CD14-positive monocyte (primary cell): ENCODE data around the gene ZNF831. TPM values are rescaled to one million over a fixed set of nuclear protein-coding genes. Genes with fewer than 3 reads are reported as not detected.

Experiments
- DNase-seq, 3 donors: peaks; one replicate each; pipeline ENCODE4 v3.0.0-alpha.2; 2011 to 2022
- H2AFZ ChIP-seq: 2 replicates; pipeline ENCODE4 v1.6.0; 2012; ENCODE audit warnings: mild to moderate bottlenecking, low read depth, low read length, inconsistent platforms; ENCODE audit not compliant: insufficient read depth, poor library complexity, severe bottlenecking
- H3K27ac ChIP-seq, 2 donors: 1 replicate in 1 of 2; 2 replicates in 1 of 2; pipeline ENCODE4 v1.5.1; 2012 to 2013; ENCODE audit warnings: low read length in 2 of 2, control low read depth in 1 of 2, inconsistent platforms in 1 of 2, low read depth in 1 of 2, mild to moderate bottlenecking in 1 of 2
- H3K27me3 ChIP-seq, 2 donors: one replicate each; pipeline versions ENCODE4 v1.6.0 to v1.6.1; 2011 to 2013; ENCODE audit warnings: low read length in 2 of 2; ENCODE audit not compliant: control insufficient read depth in 2 of 2, insufficient read depth in 2 of 2
- H3K36me3 ChIP-seq, 2 donors: replicated peaks in 1 of 2; 1 replicate in 1 of 2; 2 replicates in 1 of 2; pipeline versions ENCODE4 v1.5.1 to v1.6.1; 2012 to 2013; ENCODE audit warnings: low read length in 2 of 2, control low read depth in 1 of 2, inconsistent platforms in 1 of 2, mild to moderate bottlenecking in 1 of 2; ENCODE audit not compliant: insufficient read depth in 2 of 2, control insufficient read depth in 1 of 2
- H3K4me1 ChIP-seq, 2 donors: 1 replicate in 1 of 2; 2 replicates in 1 of 2; pipeline versions ENCODE4 v1.5.1 to v1.6.1; 2012 to 2013; ENCODE audit warnings: low read length in 2 of 2, control low read depth in 1 of 2, inconsistent platforms in 1 of 2, mild to moderate bottlenecking in 1 of 2, moderate library complexity in 1 of 2; ENCODE audit not compliant: insufficient read depth in 2 of 2, control insufficient read depth in 1 of 2
- H3K4me2 ChIP-seq: replicated peaks from 2 replicates; pipeline ENCODE3; 2012; ENCODE audit warnings: low read length, moderate library complexity, mild to moderate bottlenecking; ENCODE audit not compliant: poor library complexity, severe bottlenecking; ENCODE audit errors: extremely low read depth
- H3K4me3 ChIP-seq, 3 experiments: fragments of 200-600 bp in 1 of 3; sonication (generic) in 1 of 3; replicated peaks in 1 of 3; 1 replicate in 2 of 3; 2 replicates in 1 of 3; pipeline ENCODE4 v1.5.1; 2011 to 2013; ENCODE audit warnings: low read length in 3 of 3, mild to moderate bottlenecking in 3 of 3, control low read depth in 2 of 3, low read depth in 2 of 3, inconsistent platforms in 1 of 3, moderate library complexity in 1 of 3
- H3K79me2 ChIP-seq: 2 replicates; pipeline ENCODE4 v1.6.0; 2012; ENCODE audit warnings: mild to moderate bottlenecking, control low read depth, inconsistent platforms, low read length, moderate library complexity; ENCODE audit not compliant: insufficient read depth
- H3K9ac ChIP-seq: 2 replicates; pipeline ENCODE4 v1.6.0; 2017; ENCODE audit warnings: low read length, mild to moderate bottlenecking; ENCODE audit not compliant: insufficient read depth, poor library complexity, severe bottlenecking
- H3K9me3 ChIP-seq, 2 donors: replicated peaks in 1 of 2; 1 replicate in 1 of 2; 2 replicates in 1 of 2; pipeline versions ENCODE4 v1.5.1 to v1.6.1; 2012 to 2013; ENCODE audit warnings: low read length in 2 of 2, control low read depth in 1 of 2; ENCODE audit not compliant: control insufficient read depth in 1 of 2, insufficient read depth in 1 of 2
- H4K20me1 ChIP-seq: 2 replicates; pipeline ENCODE4 v1.6.0; 2012; ENCODE audit warnings: mild to moderate bottlenecking, low read length, control low read depth, moderate library complexity; ENCODE audit not compliant: insufficient read depth
- H3K27ac Mint-ChIP-seq, 7 donors: one replicate each; pipeline ENCODE4 v1.8.0; 2020; ENCODE audit warnings: mild to moderate bottlenecking in 7 of 7, mixed read lengths in 7 of 7, moderate library complexity in 6 of 7, inconsistent platforms in 2 of 7
- H3K27me3 Mint-ChIP-seq, 3 donors: one replicate each; pipeline ENCODE4 v1.8.0; 2021 to 2022; ENCODE audit warnings: low read depth in 3 of 3, mild to moderate bottlenecking in 3 of 3, mixed read lengths in 3 of 3, moderate library complexity in 3 of 3, inconsistent platforms in 1 of 3
- H3K36me3 Mint-ChIP-seq, 2 donors: one replicate each; pipeline ENCODE4 v1.8.0; 2020; ENCODE audit warnings: mixed read lengths in 2 of 2, inconsistent platforms in 1 of 2, mild to moderate bottlenecking in 1 of 2
- H3K4me1 Mint-ChIP-seq: one replicate; pipeline ENCODE4 v1.8.0; 2020; ENCODE audit warnings: mild to moderate bottlenecking, mixed read lengths
- H3K4me3 Mint-ChIP-seq, 2 donors: one replicate each; pipeline ENCODE4 v1.8.0; 2020; ENCODE audit warnings: mild to moderate bottlenecking in 2 of 2, mixed read lengths in 2 of 2, moderate library complexity in 1 of 2
- H3K9me3 Mint-ChIP-seq, 7 donors: one replicate each; pipeline ENCODE4 v1.8.0; 2020 to 2022; ENCODE audit warnings: mixed read lengths in 7 of 7, mild to moderate bottlenecking in 6 of 7, moderate library complexity in 6 of 7, inconsistent platforms in 2 of 7
- WGBS: methylation state at CpG from one replicate; pipeline ENCODE4 v1.1.5; 2013; ENCODE audit warnings: missing lambda C conversion rate; ENCODE audit not compliant: insufficient coverage; 5-methylcytosine and 5-hydroxymethylcytosine counted together
- intact Hi-C, 2 donors: fragments of 100-400 bp; cut with micrococcal nuclease; formaldehyde crosslinking; loops; one replicate each; pipeline versions ENCODE4 v1.15.0 to v1.15.1; 2023
- polyA plus RNA-seq, 3 donors: library from polyadenylated mRNA; depleted of rRNA in 1 of 3; unstranded in 2 of 3; stranded (reverse) in 1 of 3; fragments of 300-500 nt in 2 of 3; fragments of >200 nt in 1 of 3; fragmentation: Illumina TruSeq in 2 of 3; gene quantifications; 1 replicate in 2 of 3; 2 replicates in 1 of 3; pipeline ENCODE4 v1.2.3, GENCODE V29; 2012 to 2021
- TF ChIP-seq, protein P1 (sequence below): fragments of 200-600 bp; IDR thresholded peaks from one replicate; pipeline ENCODE4 v1.8.0; 2022; ENCODE audit warnings: antibody characterized with exemption, mild to moderate bottlenecking

Gene ZNF831
- polyA plus RNA-seq, 3 donors, result 0.03 to 0.09 TPM; not detected in 1

DNA sequence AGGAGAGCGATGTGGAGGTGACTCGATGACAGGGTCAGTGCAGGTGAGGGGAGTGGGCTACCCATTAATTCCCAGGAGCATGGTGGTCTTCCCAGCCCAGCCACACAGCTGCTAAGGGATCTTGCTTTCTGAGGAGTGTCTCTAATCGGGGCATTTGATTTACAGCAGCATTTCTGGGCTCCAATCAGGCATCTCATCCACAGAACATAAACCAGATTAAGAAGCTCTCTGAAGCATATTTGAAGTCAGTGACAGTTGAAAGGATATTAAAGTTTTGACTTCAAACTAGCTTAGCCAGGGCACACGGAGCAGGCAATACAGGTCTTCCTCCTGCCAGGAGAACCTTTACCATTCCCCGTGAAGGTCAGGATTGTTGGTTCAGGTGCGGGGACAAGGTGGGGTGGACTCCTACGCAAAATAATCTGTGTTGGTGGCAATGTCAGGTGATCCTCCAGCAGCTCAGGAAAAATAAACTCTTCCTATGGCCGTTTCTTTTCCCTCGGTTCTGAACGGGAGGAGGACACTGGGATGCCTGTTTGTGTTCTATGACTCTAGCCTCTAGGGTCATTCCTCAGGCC, 39.9 kb upstream of the ZNF831 start:
- no peak overlapping the region for H2AFZ ChIP-seq
- H3K27me3 ChIP-seq, result peaks cover 2 to 6% of the 10 kb centered on the region in 2 donors
- Mint-ChIP-seq H3K9me3 (peaks cover 3 to 10% (median 6%) of the 10 kb centered on the region in 7 donors), H3K36me3 (no peaks in the 10 kb centered on the region), H3K27me3 (peaks cover 10 to 18% (median 11%) of the 10 kb centered on the region in 3 donors), H3K4me1 (peaks cover 31% of the 10 kb centered on the region), H3K27ac (peak overlapping the region in 1 of 7 donors; percentile 52), H3K4me3 (no peak overlapping the region)
- no peak overlapping the region for H3K4me3 ChIP-seq
- H3K9ac ChIP-seq, result no peak overlapping the region
- H3K4me2 ChIP-seq, result no peak overlapping the region
- H3K9me3 ChIP-seq, result peaks cover 0 to 4% of the 10 kb centered on the region in 2 donors
- no peaks in the 10 kb centered on the region for H3K79me2 ChIP-seq
- H3K4me1 ChIP-seq, result peaks cover 12 to 27% of the 10 kb centered on the region in 2 donors
- DNase-seq, result no peak
- H3K27ac ChIP-seq, result no peak overlapping the region
- WGBS, result 97% methylated on average over 5 of the region's 10 CpGs
- no peaks in the 10 kb centered on the region for H4K20me1 ChIP-seq
- intact Hi-C loops, result no loop called here
- no peaks in the 10 kb centered on the region for H3K36me3 ChIP-seq
- TF ChIP-seq, protein P1, sequence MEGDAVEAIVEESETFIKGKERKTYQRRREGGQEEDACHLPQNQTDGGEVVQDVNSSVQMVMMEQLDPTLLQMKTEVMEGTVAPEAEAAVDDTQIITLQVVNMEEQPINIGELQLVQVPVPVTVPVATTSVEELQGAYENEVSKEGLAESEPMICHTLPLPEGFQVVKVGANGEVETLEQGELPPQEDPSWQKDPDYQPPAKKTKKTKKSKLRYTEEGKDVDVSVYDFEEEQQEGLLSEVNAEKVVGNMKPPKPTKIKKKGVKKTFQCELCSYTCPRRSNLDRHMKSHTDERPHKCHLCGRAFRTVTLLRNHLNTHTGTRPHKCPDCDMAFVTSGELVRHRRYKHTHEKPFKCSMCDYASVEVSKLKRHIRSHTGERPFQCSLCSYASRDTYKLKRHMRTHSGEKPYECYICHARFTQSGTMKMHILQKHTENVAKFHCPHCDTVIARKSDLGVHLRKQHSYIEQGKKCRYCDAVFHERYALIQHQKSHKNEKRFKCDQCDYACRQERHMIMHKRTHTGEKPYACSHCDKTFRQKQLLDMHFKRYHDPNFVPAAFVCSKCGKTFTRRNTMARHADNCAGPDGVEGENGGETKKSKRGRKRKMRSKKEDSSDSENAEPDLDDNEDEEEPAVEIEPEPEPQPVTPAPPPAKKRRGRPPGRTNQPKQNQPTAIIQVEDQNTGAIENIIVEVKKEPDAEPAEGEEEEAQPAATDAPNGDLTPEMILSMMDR, result no peak

DNA sequence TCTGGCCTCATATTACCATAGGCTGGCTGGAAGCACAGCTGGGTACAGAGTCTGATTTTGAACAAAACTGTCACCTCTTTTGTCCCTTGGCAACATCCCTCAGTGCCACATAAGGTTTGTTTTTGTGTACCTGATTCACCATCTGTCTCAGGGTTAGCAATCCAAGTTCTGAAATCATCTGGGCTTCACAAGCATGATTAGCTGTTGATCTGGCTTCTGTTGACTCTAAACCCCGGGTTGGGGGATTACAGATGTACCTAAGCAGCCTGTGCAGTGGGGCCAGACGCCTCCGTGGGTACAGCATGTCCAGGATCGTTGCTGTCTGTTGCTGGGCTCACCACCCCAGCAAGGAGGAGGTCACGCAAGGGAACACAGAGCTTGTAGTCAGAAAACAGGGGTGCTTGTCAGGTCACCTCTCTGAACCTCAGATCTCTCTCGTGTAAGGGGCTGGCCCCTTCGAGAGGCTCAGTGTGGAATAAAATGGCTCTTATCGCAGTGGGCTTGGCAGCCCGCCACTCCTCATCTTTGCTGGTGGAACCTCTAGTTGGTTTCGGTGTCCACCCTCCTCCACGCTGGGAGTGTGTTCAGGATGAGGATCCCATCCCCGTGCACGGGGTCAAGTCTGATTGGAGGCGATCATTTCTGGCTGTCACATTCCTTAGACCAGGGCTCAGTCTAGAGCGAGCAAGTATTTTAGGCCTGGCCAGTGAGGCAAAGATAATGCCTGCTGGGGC, 39.2 kb upstream of the ZNF831 start:
- Histone ChIP-seq H3K27ac (no peak overlapping the region), H3K9ac (no peak overlapping the region), H3K4me1 (peaks cover 12 to 27% of the 10 kb centered on the region in 2 donors), H3K4me2 (no peak overlapping the region), H4K20me1 (no peaks in the 10 kb centered on the region), H3K4me3 (no peak overlapping the region), H2AFZ (no peak overlapping the region), H3K9me3 (peaks cover 0 to 4% of the 10 kb centered on the region in 2 donors), H3K79me2 (no peaks in the 10 kb centered on the region), H3K27me3 (peaks cover 2 to 3% of the 10 kb centered on the region in 2 donors), H3K36me3 (no peaks in the 10 kb centered on the region)
- peaks cover 10 to 18% (median 11%) of the 10 kb centered on the region in 3 donors for H3K27me3 Mint-ChIP-seq
- TF ChIP-seq, protein P1, result no peak
- H3K36me3 Mint-ChIP-seq, result no peaks in the 10 kb centered on the region
- peaks cover 31% of the 10 kb centered on the region for H3K4me1 Mint-ChIP-seq
- 95% methylated on average over 14 of the region's 15 CpGs for WGBS
- intact Hi-C loops, result no loop called here
- no peak overlapping the region for H3K4me3 Mint-ChIP-seq
- H3K9me3 Mint-ChIP-seq, result peaks cover 3 to 10% (median 6%) of the 10 kb centered on the region in 7 donors
- peak overlapping the region in 1 of 7 donors; percentile 8 for H3K27ac Mint-ChIP-seq
- DNase-seq, result no peak
